WTC11 (cell line): Measurements from ENCODE around the gene TUBA3D. TPM values are rescaled to one million over a fixed set of nuclear protein-coding genes. Genes with fewer than 3 reads are reported as not detected.
"Not testable (repeated sequence)": the region's sequence is repeated elsewhere in the genome, so short reads cannot be mapped to it uniquely, and the experiment has no call there.

Experiments used
- ATAC-seq: fragments of 200-7000 bp; cut with Tn5 transposase; 2 replicates; pipeline ENCODE4 v1.10.0; 2021; ENCODE audit warnings: mild to moderate bottlenecking, moderate library complexity
- CTCF ChIA-PET: fragments of 300-600 bp; sonication (Branson Sonifier 250); formaldehyde crosslinking; loops from one replicate; lab custom pipeline; 2021; ENCODE audit warnings: antibody characterized with exemption; lab: Charles Lee
- POLR2A ChIA-PET: fragments of 350-600 bp; sonication (Branson Sonifier 250); formaldehyde crosslinking; loops from one replicate; lab custom pipeline; 2021; ENCODE audit warnings: antibody characterized with exemption; lab: Charles Lee
- DNase-seq: peaks from one replicate; pipeline ENCODE4 v3.0.0; 2021; ENCODE audit warnings: low spot score
- H3K27ac Mint-ChIP-seq: 2 replicates; pipeline ENCODE4 v1.8.0; 2021; ENCODE audit warnings: mixed read lengths
- H3K27me3 Mint-ChIP-seq: 2 replicates; pipeline ENCODE4 v1.8.0; 2021; ENCODE audit warnings: low read depth, mild to moderate bottlenecking, moderate library complexity, mixed read lengths
- H3K36me3 Mint-ChIP-seq: 2 replicates; pipeline ENCODE4 v1.8.0; 2021; ENCODE audit warnings: mixed read lengths
- H3K4me1 Mint-ChIP-seq: 2 replicates; pipeline ENCODE4 v1.8.0; 2022; ENCODE audit warnings: mixed read lengths
- H3K4me3 Mint-ChIP-seq: 2 replicates; pipeline ENCODE4 v1.8.0; 2021; ENCODE audit warnings: mild to moderate bottlenecking, moderate library complexity, mixed read lengths
- H3K9me3 Mint-ChIP-seq: 2 replicates; pipeline ENCODE4 v1.8.0; 2021; ENCODE audit warnings: mixed read lengths
- CBFB ChIP-seq: sonication (generic); formaldehyde crosslinking; IDR thresholded peaks from 2 replicates; pipeline ENCODE4 v1.8.1; 2022; ENCODE audit warnings: mild to moderate bottlenecking, low read depth, missing genetic modification reagents
- NFE2L1 ChIP-seq: sonication (generic); formaldehyde crosslinking; IDR thresholded peaks from 2 replicates; pipeline ENCODE4 v1.8.1; 2023; ENCODE audit warnings: missing genetic modification reagents
- NFYB ChIP-seq: sonication (generic); formaldehyde crosslinking; conservative IDR thresholded peaks from 2 replicates; pipeline ENCODE4 v1.8.0; 2022; ENCODE audit warnings: low read depth, missing genetic modification reagents
- TCF7 ChIP-seq: sonication (generic); formaldehyde crosslinking; IDR thresholded peaks from 2 replicates; pipeline ENCODE4 v1.8.0; 2022; ENCODE audit warnings: mild to moderate bottlenecking, low read depth, missing genetic modification reagents, moderate library complexity
- TEAD1 ChIP-seq: sonication (generic); formaldehyde crosslinking; IDR thresholded peaks from 2 replicates; pipeline ENCODE4 v1.8.0; 2022; ENCODE audit warnings: mild to moderate bottlenecking, missing genetic modification reagents
- ZNF416 ChIP-seq: fragments of 250-450 bp; sonication (Bioruptor Pico); IDR thresholded peaks from 2 replicates; pipeline ENCODE4 v1.9.0; 2021; ENCODE audit warnings: mild to moderate bottlenecking, inconsistent platforms
- total RNA-seq: library from RNA; stranded (reverse); gene quantifications from 3 replicates; pipeline ENCODE4 v1.2.3, GENCODE V29; 2021
- TF ChIP-seq, protein P1 (sequence below): sonication (generic); formaldehyde crosslinking; IDR thresholded peaks from 2 replicates; pipeline ENCODE4 v1.8.1; 2023; ENCODE audit warnings: mild to moderate bottlenecking, missing genetic modification reagents, moderate library complexity

Gene TUBA3D
- total RNA-seq, 1 experiment from 2014 or later = 0.28 TPM

DNA sequence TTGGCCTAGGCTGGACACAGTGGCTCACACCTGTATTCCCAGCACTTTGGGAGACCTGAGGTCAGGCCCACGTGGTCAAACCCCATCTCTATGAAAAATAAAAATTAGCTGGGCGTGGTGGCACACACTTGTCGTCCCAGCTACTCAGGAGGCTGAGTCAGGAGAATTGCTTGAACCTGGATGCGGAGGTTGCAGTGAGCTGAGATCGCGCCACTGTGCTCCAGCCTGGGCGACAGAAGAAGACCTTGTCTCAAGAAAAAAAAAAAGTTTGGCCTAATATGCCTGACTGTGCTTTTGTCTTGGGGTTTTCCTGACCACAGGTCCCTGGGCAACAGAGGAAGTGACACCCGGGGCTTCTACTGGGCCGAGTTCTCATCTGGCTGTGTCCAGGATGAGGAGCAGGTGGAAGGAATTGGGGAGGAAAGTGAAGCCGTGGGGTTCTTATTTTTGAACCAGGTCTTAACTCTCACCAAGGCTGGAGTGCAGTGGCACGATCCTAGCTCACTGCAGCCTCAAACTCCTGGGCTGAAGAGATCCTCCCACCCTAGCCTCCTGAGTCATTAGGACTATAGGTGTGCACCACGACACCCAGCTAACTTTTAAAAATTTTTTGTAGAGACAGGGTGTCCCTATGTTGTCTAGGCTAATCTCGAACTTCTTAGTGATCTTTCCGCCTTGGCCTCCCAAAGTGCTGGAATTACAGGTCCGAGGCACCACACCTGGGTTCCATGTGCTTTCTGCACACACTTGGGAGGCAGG is 38.7 kb downstream of the TUBA3D start:
- H3K4me1 Mint-ChIP-seq, DNase-seq, H3K27ac Mint-ChIP-seq, H3K9me3 Mint-ChIP-seq, H3K27me3 Mint-ChIP-seq, H3K4me3 Mint-ChIP-seq, ATAC-seq: not testable (repeated sequence)
- H3K36me3 Mint-ChIP-seq = peaks cover 18% of the 10 kb centered on the region
- ChIA-PET POLR2A (interaction anchor here (0.6 kb wide), 2 partner anchors 84 to 159 kb away, joined by 3 read pairs; no protein-coding TSS in a partner anchor), CTCF (interaction anchor here (1.0 kb wide), 1 partner anchor 22 kb away, joined by 3 read pairs; no protein-coding TSS in a partner anchor)

DNA sequence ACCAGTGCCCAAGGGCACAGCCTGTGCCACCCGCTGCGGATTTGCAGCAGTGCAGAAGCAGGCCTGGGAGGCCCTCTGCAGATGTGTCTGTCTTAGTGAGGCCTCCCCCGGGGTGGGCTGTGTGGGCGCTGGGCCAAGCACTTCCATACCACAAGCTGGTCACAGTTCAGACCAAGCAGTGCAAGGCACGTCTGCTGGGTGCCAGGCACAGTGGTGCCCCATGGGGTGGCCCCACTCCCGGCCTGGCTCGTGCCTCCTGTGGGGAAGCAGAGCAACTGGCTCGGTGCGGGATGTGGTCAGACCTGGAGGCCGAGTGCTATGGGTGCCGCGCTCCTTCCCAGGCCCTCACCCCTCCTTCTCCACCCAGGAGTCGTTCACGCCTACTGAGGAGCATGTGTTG is 39.3 kb downstream of the TUBA3D start:
- peaks cover 19% of the 10 kb centered on the region for H3K36me3 Mint-ChIP-seq
- H3K9me3 Mint-ChIP-seq, ATAC-seq: not testable (repeated sequence)

DNA sequence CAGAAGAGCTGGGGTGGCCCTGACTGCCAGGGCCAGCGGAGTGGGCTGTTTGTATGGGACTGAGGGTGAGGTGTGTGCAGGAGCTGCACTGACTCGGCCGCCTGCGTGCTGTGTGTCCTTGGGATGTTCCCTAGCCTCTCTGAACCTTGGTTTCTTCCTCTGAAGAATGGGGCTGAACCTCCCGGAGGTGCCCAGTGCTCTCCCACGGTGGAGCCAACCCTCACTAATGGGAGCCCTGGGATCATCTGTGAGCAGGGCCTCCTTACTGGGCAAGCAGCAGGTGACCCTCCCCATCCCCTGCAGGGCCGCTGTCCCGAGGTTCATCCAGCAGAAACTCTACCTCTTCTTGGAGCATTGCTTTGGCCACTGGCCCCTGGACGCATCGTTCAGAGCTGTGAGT is 40.1 kb downstream of the TUBA3D start:
- Mint-ChIP-seq H3K36me3 (peaks cover 19% of the 10 kb centered on the region), H3K9me3 (no peaks in the 10 kb centered on the region), H3K4me3 (no peak overlapping the region), H3K27me3 (no peaks in the 10 kb centered on the region; the same call in 1 of the 2 replicates), H3K27ac (no peak overlapping the region), H3K4me1 (no peaks in the 10 kb centered on the region)
- ChIA-PET POLR2A (no interaction called here), CTCF (interaction anchor here (1.1 kb wide), 1 partner anchor 102 kb away, joined by 3 read pairs; no protein-coding TSS in a partner anchor)
- DNase-seq = no peak
- TF ChIP-seq ZNF416 (CRISPR knock-in tag) = no peak
- TF ChIP-seq TCF7 (CRISPR knock-in tag) = no peak
- ATAC-seq = no peak

More for the DNA sequence above, 39.3 kb downstream of the TUBA3D start:
- H3K27me3 Mint-ChIP-seq, H3K27ac Mint-ChIP-seq, H3K4me3 Mint-ChIP-seq, DNase-seq, H3K4me1 Mint-ChIP-seq, POLR2A ChIA-PET: not testable (repeated sequence)
- CTCF ChIA-PET = interaction anchor here (1.0 kb wide), 1 partner anchor 22 kb away, joined by 3 read pairs; no protein-coding TSS in a partner anchor

DNA sequence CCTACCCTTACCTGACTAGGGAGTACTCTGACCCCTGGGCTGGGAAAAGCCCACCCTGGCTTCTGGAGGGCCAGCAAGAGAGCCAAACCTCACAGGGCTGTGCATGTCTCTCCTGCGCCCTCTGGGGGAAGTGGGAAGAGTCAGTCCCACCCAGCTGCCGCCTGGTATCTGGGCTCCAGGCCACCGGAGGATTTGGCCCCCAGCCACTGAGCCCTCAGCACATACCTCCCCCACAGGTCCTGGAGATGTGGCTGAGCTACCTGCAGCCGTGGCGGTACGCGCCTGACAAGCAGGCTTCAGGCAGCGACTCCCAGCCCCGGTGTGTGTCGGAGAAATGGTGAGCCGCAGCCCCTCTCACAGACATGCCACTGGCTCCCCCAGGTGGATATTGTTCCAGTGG is 40.7 kb downstream of the TUBA3D start:
- H3K4me1 Mint-ChIP-seq, H3K27ac Mint-ChIP-seq, H3K27me3 Mint-ChIP-seq, POLR2A ChIA-PET, H3K4me3 Mint-ChIP-seq, H3K9me3 Mint-ChIP-seq: not testable (repeated sequence)
- DNase-seq (peak; percentile 65), ATAC-seq (peak; percentile 82)
- CTCF ChIA-PET = interaction anchor here (1.1 kb wide), 1 partner anchor 103 kb away, joined by 3 read pairs; no protein-coding TSS in a partner anchor
- H3K36me3 Mint-ChIP-seq = peaks cover 19% of the 10 kb centered on the region

DNA sequence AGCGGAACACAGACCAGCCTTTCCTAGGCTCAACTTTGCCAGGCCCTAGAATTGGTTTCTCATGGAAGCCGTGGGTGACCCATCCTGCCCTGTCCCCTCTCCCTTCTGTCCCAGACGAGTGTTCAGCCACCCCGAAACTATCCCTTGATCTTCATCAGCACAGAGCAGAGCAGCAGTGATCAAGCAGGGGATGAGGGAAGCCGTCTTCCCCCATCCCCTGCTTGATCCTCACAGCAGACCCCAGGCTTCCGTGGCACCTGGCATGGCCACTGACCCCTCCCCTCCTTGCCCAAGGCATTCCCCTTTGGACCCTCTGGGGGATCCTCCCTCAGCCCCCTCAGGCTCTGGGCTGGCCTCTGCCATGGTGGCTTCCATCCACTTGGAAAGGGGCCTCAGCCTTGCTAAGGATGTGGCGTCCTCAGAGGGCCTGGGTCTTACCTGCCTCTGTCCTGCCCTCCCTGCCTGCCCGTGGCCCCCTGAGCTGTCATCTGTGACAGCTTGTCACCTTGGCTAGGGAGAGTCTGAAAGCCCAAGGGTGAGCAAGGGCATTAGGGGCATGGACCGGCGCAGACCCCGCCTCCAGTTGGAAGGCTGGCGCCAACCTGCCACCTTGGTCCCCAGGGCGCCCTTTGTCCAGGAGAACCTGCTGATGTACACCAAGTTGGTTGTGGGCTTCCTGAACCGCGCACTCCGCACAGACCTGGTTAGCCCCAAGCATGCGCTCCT is 41.4 kb downstream of the TUBA3D start:
- CTCF ChIA-PET = no interaction called here
- H3K4me3 Mint-ChIP-seq = no peak overlapping the region
- no peak for ATAC-seq
- no peaks in the 10 kb centered on the region; the same call in 1 of the 2 replicates for H3K27me3 Mint-ChIP-seq
- POLR2A ChIA-PET = no interaction called here
- no peak overlapping the region for H3K27ac Mint-ChIP-seq
- H3K36me3 Mint-ChIP-seq = peaks cover 17% of the 10 kb centered on the region
- peaks cover 4% of the 10 kb centered on the region; the same call in 1 of the 2 replicates for H3K4me1 Mint-ChIP-seq
- no peak for DNase-seq
- TF ChIP-seq TEAD1 (no peak), NFE2L1 (CRISPR knock-in tag) (no peak), NFYB (CRISPR knock-in tag) (no peak), CBFB (no peak)
- TF ChIP-seq, protein P1, sequence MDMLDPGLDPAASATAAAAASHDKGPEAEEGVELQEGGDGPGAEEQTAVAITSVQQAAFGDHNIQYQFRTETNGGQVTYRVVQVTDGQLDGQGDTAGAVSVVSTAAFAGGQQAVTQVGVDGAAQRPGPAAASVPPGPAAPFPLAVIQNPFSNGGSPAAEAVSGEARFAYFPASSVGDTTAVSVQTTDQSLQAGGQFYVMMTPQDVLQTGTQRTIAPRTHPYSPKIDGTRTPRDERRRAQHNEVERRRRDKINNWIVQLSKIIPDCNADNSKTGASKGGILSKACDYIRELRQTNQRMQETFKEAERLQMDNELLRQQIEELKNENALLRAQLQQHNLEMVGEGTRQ = no peak
- H3K9me3 Mint-ChIP-seq = no peaks in the 10 kb centered on the region

DNA sequence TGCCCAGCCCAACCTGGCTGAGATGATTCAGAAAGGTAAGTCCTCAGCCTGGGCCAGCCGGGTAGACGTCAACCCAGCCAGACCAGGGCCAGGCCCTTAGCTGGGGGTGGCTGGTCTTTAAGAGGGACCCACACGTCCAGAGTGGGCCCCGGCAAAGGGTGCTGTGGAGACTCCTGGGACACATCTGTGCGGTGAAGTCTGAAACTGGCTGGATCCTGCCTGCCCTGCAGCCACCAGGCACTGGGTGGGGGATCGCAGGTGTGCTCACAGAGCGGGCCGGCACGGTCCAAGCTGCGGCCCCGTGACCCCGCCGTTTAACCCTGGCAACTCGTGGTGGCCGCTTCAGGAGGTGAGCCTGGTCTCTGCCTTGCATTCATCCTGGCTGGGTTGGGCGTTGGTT is 41.9 kb downstream of the TUBA3D start:
- H3K4me1 Mint-ChIP-seq, H3K9me3 Mint-ChIP-seq, POLR2A ChIA-PET, H3K27me3 Mint-ChIP-seq, CTCF ChIA-PET, ATAC-seq, H3K27ac Mint-ChIP-seq, H3K4me3 Mint-ChIP-seq, DNase-seq: not testable (repeated sequence)
- peaks cover 14% of the 10 kb centered on the region for H3K36me3 Mint-ChIP-seq

DNA sequence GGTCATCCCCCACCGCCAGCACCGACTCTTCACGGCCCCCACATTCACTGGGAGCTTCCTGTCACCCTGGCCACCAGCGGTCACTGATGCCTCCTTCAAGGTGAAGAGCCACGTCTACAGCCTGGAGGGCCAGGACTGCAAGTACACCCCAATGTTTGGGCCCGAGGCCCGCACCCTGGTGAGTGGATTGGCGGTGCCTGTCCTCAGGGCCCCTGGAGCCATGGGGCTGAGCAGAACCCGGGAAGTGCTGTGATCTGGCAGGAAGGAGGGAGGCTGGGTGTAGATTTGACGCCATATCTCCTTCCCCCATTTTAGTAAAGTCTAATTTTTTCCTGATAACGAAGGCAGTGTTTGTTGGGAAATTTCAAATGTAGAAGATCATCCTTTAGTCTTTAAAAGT is 42.6 kb downstream of the TUBA3D start:
- H3K9me3 Mint-ChIP-seq, ATAC-seq, CTCF ChIA-PET: not testable (repeated sequence)

More for the DNA sequence above, 42.6 kb downstream of the TUBA3D start:
- H3K27me3 Mint-ChIP-seq, H3K4me3 Mint-ChIP-seq, H3K27ac Mint-ChIP-seq, POLR2A ChIA-PET, DNase-seq, H3K4me1 Mint-ChIP-seq: not testable (repeated sequence)
- H3K36me3 Mint-ChIP-seq = peaks cover 14% of the 10 kb centered on the region
